Activated gamma-delta T cell treated with anti-CD3 and anti-CD28 coated beads, Interleukin-2, amount 50 U/mL, for 16 hours (primary cell): ENCODE data around the gene ARHGEF1.
"Not testable (repeated sequence)": the region's sequence is repeated elsewhere in the genome, so short reads cannot be mapped to it uniquely, and the experiment has no call there.

ENCODE experiments used
- DNase-seq: peaks from one replicate; pipeline ENCODE4 v3.0.0-alpha.2; 2020; ENCODE audit warnings: low read depth

Gene ARHGEF1

GRCh38 chr19:41862445-41862986, 20.5 kb upstream of the ARHGEF1 start:
- no peak for DNase-seq

GRCh38 chr19:41863209-41863931, 19.6 kb upstream of the ARHGEF1 start:
- no peak for DNase-seq

- no peak for DNase-seq
Measured at GRCh38 chr19:41864374-41864773, 18.6 kb upstream of the ARHGEF1 start.

GRCh38 chr19:41866284-41866683, 16.7 kb upstream of the ARHGEF1 start:
- DNase-seq: no peak

DNA sequence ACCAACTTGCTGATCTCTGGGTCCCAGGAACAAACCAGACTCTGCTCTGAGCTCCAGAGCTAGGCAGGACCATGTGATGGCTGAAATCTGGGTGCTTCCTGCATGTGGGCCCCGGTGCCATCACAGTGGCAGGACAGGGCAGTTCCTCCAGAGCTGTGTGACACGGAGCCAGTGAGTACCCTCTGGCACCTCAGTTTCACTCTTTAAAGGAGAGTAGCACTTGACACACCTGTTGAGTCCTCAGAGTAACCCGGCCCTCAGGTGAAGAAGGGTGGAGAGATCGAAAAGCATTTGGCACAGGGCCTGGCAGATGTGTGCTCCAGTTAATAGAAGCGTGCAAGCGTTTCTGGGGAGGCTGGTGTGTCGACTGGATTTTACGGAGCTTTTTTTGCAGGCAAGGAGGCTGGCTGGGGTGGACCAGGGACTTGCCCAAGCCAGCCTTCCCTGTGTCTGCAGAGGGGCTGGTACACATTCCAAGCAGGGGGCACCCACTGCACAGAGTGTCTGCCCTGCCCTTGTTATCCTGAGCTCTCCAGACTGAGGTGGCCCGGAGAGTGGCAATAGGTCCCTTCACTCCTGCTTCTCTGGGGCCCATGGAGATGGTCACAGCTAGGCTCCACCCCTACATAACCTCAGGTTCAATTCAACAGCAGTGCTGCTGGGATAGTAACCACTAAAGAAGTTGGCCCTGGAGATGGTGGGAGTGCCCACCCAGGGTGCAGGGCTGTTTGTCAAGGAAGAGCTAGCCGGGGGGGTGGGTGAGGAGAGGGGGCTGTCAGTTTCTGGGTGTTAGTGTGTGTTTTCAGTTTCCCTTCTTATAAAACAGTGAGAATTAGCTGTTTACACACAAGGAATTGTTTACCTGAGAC, 14.6 kb upstream of the ARHGEF1 start:
- no peak for DNase-seq

DNA sequence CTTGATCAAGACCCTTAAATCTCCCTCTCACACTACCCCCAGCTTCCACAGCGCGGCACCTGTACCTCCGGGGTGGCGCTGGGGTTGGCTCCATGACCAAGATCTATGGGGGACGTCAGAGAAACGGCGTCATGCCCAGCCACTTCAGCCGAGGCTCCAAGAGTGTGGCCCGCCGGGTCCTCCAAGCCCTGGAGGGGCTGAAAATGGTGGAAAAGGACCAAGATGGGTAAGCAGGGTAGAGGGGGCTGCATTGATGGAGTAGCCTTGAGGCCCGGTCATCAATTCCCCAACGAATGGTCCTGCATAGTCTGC, 14.0 kb upstream of the ARHGEF1 start:
- DNase-seq: no peak

DNA sequence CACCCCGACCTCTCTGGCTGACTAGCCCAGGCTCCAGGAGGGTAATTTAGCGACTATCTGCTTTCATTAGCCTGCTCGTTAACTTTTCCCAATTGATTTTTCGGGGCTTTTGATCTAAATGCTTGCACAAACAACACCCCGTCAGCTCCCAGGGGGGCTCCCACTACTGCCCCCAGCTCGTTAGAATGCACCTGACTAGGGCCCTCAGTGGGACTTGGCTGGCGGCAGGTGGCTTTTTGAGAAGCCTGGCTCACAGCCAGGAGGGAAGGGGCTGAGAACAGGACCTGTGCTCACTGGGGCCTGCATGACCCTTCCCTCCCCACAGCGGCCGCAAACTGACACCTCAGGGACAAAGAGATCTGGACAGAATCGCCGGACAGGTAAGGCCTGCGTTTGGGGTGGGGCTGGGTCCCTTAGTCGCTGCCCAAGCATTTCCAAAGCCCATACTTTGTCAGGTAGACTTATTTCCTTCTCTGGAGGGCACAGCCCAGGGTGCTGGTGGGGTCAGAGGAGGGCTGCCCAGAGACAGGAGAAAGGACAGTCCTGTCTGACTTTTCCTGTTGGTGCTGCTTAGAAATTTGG, 13.5 kb upstream of the ARHGEF1 start:
- no peak for DNase-seq

- DNase-seq: no peak
Measured at GRCh38 chr19:41870401-41870873, 12.5 kb upstream of the ARHGEF1 start.

DNA sequence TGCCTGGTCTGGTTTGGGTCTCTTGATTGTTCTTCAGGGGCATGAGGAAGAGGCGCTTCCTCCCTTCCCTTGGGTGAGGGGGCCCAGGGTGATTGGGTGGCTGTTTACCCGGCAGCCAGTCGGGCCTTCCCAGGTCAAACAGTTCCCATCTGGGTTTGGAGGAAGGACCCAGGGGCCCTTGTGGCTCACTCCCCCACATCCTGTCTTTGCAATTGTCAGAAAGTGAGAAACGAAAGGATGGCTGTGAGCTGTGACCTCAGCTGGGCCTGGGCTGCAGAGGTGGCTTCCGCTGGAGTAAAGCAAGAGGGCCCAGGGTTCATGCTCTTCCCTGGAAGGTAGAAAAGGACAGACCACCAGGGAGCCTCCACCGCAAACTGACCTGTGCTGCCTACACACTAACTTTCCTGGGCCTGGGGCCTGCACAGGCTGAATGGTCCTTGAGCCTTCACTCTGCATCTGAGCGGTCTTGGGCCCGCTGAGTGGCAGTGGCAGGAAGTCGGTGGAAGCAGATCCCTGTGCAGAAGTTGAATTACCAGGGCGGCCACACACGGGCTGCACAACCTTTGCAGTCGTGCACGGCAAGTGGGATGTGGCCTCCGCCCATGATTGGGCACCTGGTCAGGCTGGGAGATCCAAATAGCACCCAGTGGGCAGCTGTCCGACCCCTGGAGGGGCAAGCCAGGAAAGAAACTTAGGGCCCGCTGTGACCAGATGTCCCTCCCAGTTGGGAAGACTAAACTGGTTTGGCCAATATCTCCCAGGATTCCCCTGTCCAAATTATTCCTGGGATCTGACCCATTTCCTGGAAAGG, 11.2 kb upstream of the ARHGEF1 start:
- peak; percentile 47 for DNase-seq

DNA sequence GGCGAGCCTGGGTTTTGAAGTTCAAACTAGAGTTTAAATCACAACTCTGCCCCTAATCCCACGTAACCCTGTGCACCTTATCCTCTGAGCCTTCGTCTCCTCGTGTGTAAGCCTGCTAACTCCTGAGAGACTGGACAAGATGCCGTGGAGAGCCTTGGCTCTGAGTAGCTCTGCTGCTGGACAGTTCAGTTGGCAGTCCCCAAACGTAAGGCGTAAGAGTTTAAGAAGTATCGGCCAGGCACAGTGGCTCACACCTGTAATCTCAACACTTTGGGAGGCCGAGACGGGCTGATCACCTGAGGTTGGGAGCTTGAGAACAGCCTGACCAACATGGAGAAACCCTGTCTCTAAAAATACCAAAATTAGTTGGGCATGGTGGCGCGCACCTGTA, 10.6 kb upstream of the ARHGEF1 start:
- DNase-seq: no peak

DNA sequence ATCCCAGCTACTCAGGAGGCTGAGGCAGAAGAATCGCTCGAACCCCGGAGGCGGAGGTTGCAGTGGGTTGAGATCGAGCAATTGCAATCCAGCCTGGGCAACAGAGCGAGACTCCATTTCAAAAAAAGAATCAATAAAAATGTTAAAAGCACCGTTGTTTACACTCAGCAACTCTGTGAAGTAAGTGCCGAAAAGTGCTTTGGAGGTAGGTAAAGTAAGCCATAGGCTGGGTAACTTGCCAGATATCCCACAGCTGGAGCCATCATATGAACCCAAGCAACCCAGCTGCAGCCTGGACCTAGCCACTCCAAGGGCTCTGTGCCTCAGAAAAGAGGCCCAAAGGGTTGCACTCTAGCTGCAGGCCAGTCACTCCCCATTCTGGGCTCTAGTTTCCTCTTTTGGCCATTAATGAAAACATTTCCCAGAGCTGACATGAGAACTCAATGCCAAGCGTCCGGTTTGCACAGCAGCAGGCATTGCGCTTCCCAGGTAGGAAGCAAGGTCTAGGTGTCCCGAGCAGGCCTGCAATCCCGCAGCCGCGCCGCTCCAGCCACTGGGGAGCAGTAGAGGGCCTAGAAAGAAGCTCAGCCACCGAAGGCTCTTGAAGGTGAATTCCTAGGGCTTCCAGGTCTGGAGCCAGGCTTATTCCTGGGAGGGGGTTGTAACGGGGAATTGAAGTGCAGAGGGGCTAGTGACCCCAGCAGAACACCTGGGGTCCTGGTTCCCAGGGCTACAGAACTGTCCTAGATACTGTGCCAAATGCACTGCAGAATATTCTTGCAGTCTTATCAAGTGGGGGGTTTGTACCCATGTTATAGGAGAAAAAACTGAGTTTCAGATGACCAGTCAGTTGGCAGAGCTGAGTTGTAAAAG, 10.0 kb upstream of the ARHGEF1 start:
- DNase-seq: peak; percentile 45

DNA sequence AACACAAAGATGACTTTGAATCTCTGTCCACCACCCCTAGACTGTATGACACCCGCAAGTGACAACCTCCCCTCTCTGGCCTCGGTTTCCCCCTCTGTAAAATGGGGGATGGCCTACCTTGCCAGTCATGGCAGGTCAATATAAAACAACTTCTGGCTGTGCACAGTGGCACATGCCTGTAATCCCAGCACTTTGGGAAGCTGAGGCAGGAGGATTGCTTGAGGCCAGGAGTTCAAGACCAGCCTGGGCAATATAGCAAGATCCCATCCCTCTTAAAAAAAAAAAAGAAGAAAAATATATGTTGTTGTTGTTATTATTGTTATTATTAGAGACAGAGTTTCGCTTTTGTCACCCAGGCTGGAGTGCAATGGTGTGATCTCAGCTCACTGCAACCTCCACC, 7.0 kb upstream of the ARHGEF1 start:
- not testable (repeated sequence) for DNase-seq

GRCh38 chr19:41876847-41877832, 5.8 kb upstream of the ARHGEF1 start, which contains the start of gene CD79A:
CD79A (plus strand) TSS chr19:41877279; CDS start chr19:41877305, 26 bp downstream.
- DNase-seq: no peak

DNA sequence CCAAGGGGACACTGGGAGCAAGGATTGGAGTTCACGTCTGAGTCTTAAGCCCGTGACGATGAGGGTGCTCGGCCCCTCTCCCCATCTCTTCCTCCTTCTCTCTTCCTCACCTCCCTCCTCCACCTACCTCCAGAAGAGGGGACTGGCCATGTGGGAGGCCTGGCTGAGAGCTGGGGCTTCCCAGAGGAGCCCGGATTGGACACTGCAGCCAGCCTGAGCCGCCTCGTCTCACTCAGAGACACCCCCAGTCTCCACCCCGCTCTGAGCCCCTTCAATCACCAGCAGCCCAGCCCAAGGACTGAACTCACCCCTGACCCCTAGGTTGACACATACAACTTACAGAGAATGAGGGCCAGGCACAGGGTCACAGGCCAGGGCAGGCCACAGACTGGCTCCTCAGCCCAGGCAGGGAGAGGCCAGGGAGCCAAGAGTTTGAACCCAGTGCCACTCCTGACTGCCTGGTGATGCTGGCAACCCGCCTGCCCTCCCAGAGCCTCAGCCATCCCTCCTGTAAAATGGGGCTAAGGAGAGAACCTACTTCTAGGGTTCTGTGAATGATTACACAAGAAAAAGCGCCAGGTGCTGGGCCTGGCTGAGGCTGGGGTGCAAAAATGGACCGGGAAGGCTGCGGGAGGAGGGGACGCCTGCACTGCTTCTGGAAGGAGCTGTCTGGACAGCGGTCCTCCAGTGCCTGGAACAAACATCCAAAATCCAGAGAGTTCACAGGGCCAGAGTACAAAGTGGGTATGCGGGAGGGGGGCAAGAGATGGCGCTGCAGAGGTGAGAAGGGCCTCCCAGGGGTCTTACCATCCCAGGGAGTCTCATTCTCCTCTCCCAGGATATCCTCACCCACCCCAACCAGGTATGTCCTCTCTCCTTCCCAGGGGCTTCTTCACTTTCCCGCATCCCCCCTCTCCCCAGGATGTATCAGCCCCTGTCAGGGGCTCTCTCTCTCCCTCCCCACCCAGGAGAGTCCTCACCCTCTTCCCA, 4.8 kb upstream of the ARHGEF1 start:
- DNase-seq: no peak

DNA sequence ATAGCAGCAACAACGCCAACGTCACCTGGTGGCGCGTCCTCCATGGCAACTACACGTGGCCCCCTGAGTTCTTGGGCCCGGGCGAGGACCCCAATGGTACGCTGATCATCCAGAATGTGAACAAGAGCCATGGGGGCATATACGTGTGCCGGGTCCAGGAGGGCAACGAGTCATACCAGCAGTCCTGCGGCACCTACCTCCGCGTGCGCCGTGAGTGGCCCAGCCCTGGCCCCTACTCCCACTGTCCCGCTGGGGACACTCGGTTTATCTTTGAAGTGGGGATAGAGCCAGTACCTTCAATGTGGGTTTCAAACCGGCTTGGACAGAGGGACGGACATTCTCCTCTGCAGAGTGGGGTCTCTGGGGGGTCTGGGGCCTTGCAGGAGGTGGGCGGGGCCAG, 3.9 kb upstream of the ARHGEF1 start:
- no peak for DNase-seq

- no peak for DNase-seq
Measured at GRCh38 chr19:41879670-41880328, 3.2 kb upstream of the ARHGEF1 start.

GRCh38 chr19:41880329-41880708, 2.7 kb upstream of the ARHGEF1 start:
- no peak for DNase-seq

- DNase-seq: no peak
Measured at GRCh38 chr19:41883463-41883820, 458 bp downstream of the ARHGEF1 start.
